Osteocyte (in vitro differentiated cells): ENCODE data around the gene RIPPLY2. TPM values are rescaled to one million over a fixed set of nuclear protein-coding genes. Genes with fewer than 3 reads are reported as not detected.
"Not testable (repeated sequence)": the region's sequence is repeated elsewhere in the genome, so short reads cannot be mapped to it uniquely, and the experiment has no call there.

Source experiments
- DNase-seq: peaks from one replicate; pipeline ENCODE4 v3.0.0; 2021; ENCODE audit warnings: mixed read lengths; ENCODE audit not compliant: unreplicated experiment; ENCODE audit errors: extremely low spot score
- H3K27ac Mint-ChIP-seq: one replicate; pipeline ENCODE4 v1.8.0; 2021; ENCODE audit warnings: mild to moderate bottlenecking, mixed read lengths; ENCODE audit not compliant: unreplicated experiment
- H3K27me3 Mint-ChIP-seq: one replicate; pipeline ENCODE4 v1.8.0; 2021; ENCODE audit warnings: mixed read lengths; ENCODE audit not compliant: unreplicated experiment
- H3K36me3 Mint-ChIP-seq: one replicate; pipeline ENCODE4 v1.8.0; 2021; ENCODE audit warnings: mixed read lengths; ENCODE audit not compliant: unreplicated experiment
- H3K4me1 Mint-ChIP-seq: one replicate; pipeline ENCODE4 v1.8.0; 2021; ENCODE audit warnings: mixed read lengths; ENCODE audit not compliant: unreplicated experiment
- H3K4me3 Mint-ChIP-seq: one replicate; pipeline ENCODE4 v1.8.0; 2021; ENCODE audit warnings: mild to moderate bottlenecking, moderate library complexity, mixed read lengths; ENCODE audit not compliant: unreplicated experiment
- H3K9me3 Mint-ChIP-seq: one replicate; pipeline ENCODE4 v1.8.0; 2021; ENCODE audit warnings: mixed read lengths; ENCODE audit not compliant: unreplicated experiment
- CTCF ChIP-seq: fragments of 200-600 bp; sonication (generic); IDR thresholded peaks from 2 replicates; pipeline ENCODE4 v1.5.0; 2021; ENCODE audit warnings: antibody characterized with exemption, mild to moderate bottlenecking, moderate library complexity
- long read RNA-seq: library from polyadenylated mRNA; unstranded; transcript quantifications from one replicate; pipeline ENCODE4 v2.0.0, GENCODE V29; 2021
- total RNA-seq: library from RNA; stranded (reverse); gene quantifications from 2 replicates; pipeline ENCODE4 v1.2.1, GENCODE V29; 2021

Gene RIPPLY2
- not detected in 2 replicates for total RNA-seq
- long read RNA-seq, result 0 reads

GRCh38 chr6:83853178-83854000 is at the start of gene RIPPLY2:
RIPPLY2 (plus strand) TSS chr6:83853360; CDS start chr6:83853417, 57 bp downstream.
- Mint-ChIP-seq H3K4me3 (peak within 1 kb of the TSS; percentile 72), H3K27ac (no peak within 1 kb of the TSS), H3K9me3 (no peaks in the 10 kb centered on the region), H3K36me3 (no peaks in the 10 kb centered on the region), H3K4me1 (peaks cover 12% of the 10 kb centered on the region), H3K27me3 (peaks cover 74% of the 10 kb centered on the region)
- no peak for TF ChIP-seq CTCF
- DNase-seq, result no peak

- not testable (repeated sequence) for H3K4me3 Mint-ChIP-seq, H3K27me3 Mint-ChIP-seq, H3K27ac Mint-ChIP-seq, DNase-seq, H3K4me1 Mint-ChIP-seq, H3K36me3 Mint-ChIP-seq, H3K9me3 Mint-ChIP-seq
Measured at GRCh38 chr6:83803492-83803891, 49.7 kb upstream of the RIPPLY2 start.

- H3K9me3 Mint-ChIP-seq, result no peaks in the 10 kb centered on the region
- no peaks in the 10 kb centered on the region for H3K36me3 Mint-ChIP-seq
- no peak overlapping the region for H3K4me3 Mint-ChIP-seq
- no peak for DNase-seq
- no peak overlapping the region for H3K27ac Mint-ChIP-seq
- H3K4me1 Mint-ChIP-seq, result no peaks in the 10 kb centered on the region
- H3K27me3 Mint-ChIP-seq, result peaks cover 8% of the 10 kb centered on the region
- no peak for TF ChIP-seq CTCF
Measured at GRCh38 chr6:83804886-83805285, 48.3 kb upstream of the RIPPLY2 start.

GRCh38 chr6:83808005-83808404 is 45.2 kb upstream of the RIPPLY2 start:
- no peaks in the 10 kb centered on the region for H3K9me3 Mint-ChIP-seq
- no peaks in the 10 kb centered on the region for H3K36me3 Mint-ChIP-seq
- no peak for DNase-seq
- H3K4me1 Mint-ChIP-seq, result no peaks in the 10 kb centered on the region
- no peak for TF ChIP-seq CTCF
- H3K27ac Mint-ChIP-seq, result no peak overlapping the region
- H3K4me3 Mint-ChIP-seq, result no peak overlapping the region
- H3K27me3 Mint-ChIP-seq, result peaks cover 8% of the 10 kb centered on the region

GRCh38 chr6:83808926-83809325 is 44.2 kb upstream of the RIPPLY2 start:
- H3K9me3 Mint-ChIP-seq, result no peaks in the 10 kb centered on the region
- H3K27me3 Mint-ChIP-seq, result peaks cover 8% of the 10 kb centered on the region
- no peak for TF ChIP-seq CTCF
- no peaks in the 10 kb centered on the region for H3K36me3 Mint-ChIP-seq
- DNase-seq, result no peak
- no peak overlapping the region for H3K27ac Mint-ChIP-seq
- H3K4me3 Mint-ChIP-seq, result no peak overlapping the region
- no peaks in the 10 kb centered on the region for H3K4me1 Mint-ChIP-seq
